ENCODE data around the gene TRIM29.

The TRIM29 gene

DNA sequence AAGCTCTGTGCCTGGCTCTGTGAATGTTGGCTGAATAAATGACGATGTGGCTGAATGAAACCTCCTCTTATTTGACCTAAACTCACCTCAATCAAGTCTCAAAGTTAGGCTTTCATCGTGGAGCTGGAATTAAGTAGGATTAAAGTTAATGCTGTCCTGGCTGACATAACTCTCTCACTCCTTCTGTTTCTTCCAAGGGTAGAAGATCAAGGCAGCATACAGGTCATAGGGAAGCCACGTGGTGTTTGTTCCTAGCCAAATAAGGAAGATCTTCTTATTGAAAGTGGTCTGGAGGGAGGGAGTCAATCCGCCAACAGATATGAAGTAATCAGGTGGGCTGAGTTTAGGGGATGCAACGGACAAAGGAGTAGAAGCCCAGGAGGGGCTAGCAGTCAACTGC lies 59.5 kb downstream of the TRIM29 start:
- Histone ChIP-seq H3K79me2 (ENCODE audit: control insufficient read depth, low read length) (no peaks in the 10 kb centered on the region), H4K20me1 (ENCODE audit: control insufficient read depth, insufficient read depth, low read depth, low read length) (no peaks in the 10 kb centered on the region), H3K4me1 (ENCODE audit: control insufficient read depth, low read length) (no peaks in the 10 kb centered on the region), H3K27ac (ENCODE audit: low read depth, low read length) (no peak overlapping the region), H3K4me2 (ENCODE audit: low read length) (no peak overlapping the region), H3K9me3 (ENCODE audit: control insufficient read depth, insufficient read depth, low read length) (no peaks in the 10 kb centered on the region; the same call in 1 of the 2 replicates), H3K9me2 (replicated peaks; ENCODE audit: control insufficient read depth, low read length) (no peaks in the 10 kb centered on the region), H3K36me3 (ENCODE audit: control insufficient read depth, low read length) (no peaks in the 10 kb centered on the region), H3K27me3 (ENCODE audit: control insufficient read depth, low read length) (no peaks in the 10 kb centered on the region), H3F3A (ENCODE audit: control insufficient read depth, insufficient read depth) (no peaks in the 10 kb centered on the region), H3K4me3 (ENCODE audit: low read length) (no peak overlapping the region)
- TF ChIP-seq EZH2phosphoT487 (IDR thresholded peaks at IDR 0.05; ENCODE audit: borderline replicate concordance, low read length), result no peak
- TF ChIP-seq, protein P1, sequence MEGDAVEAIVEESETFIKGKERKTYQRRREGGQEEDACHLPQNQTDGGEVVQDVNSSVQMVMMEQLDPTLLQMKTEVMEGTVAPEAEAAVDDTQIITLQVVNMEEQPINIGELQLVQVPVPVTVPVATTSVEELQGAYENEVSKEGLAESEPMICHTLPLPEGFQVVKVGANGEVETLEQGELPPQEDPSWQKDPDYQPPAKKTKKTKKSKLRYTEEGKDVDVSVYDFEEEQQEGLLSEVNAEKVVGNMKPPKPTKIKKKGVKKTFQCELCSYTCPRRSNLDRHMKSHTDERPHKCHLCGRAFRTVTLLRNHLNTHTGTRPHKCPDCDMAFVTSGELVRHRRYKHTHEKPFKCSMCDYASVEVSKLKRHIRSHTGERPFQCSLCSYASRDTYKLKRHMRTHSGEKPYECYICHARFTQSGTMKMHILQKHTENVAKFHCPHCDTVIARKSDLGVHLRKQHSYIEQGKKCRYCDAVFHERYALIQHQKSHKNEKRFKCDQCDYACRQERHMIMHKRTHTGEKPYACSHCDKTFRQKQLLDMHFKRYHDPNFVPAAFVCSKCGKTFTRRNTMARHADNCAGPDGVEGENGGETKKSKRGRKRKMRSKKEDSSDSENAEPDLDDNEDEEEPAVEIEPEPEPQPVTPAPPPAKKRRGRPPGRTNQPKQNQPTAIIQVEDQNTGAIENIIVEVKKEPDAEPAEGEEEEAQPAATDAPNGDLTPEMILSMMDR (IDR thresholded peaks at IDR 0.05; ENCODE audit: low read depth, low read length, poor library complexity, severe bottlenecking), result no peak

DNA sequence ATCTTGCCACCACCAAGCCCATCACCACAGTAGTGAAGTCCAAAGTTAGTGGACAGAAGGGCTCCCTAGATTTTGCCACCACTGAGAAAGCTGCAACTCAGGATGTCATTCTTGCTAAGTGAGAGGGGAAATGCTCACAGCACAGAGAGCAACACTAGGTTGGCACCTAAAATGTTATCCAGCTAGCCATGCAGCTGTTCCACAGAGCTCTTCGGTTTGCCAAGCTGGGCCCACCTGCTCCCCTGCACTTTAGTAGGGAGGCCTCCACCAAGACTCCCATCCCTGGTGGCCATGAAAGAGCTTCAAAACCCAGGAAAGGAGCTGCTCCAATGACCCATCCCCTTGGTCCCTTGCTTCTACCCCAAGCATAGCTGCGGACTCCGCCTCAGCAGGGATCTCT lies 63.8 kb downstream of the TRIM29 start:
- Histone ChIP-seq H4K20me1 (ENCODE audit: control insufficient read depth, insufficient read depth, low read depth, low read length) (no peaks in the 10 kb centered on the region), H3K4me2 (ENCODE audit: low read length) (no peak overlapping the region), H3K4me3 (ENCODE audit: low read length) (no peak overlapping the region), H3K9me2 (replicated peaks; ENCODE audit: control insufficient read depth, low read length) (no peaks in the 10 kb centered on the region), H3K79me2 (ENCODE audit: control insufficient read depth, low read length) (no peaks in the 10 kb centered on the region), H3K9me3 (ENCODE audit: control insufficient read depth, insufficient read depth, low read length) (no peaks in the 10 kb centered on the region), H3K27me3 (ENCODE audit: control insufficient read depth, low read length) (0 out of 2 replicates have a peak, but pooled peaks cover 3% of the 10 kb centered on the region), H3K36me3 (ENCODE audit: control insufficient read depth, low read length) (no peaks in the 10 kb centered on the region), H3F3A (ENCODE audit: control insufficient read depth, insufficient read depth) (no peaks in the 10 kb centered on the region), H3K27ac (ENCODE audit: low read depth, low read length) (no peak overlapping the region), H3K4me1 (ENCODE audit: control insufficient read depth, low read length) (no peaks in the 10 kb centered on the region)
- TF ChIP-seq EZH2phosphoT487 (IDR thresholded peaks at IDR 0.05; ENCODE audit: borderline replicate concordance, low read length), result no peak
- TF ChIP-seq, protein P1 (IDR thresholded peaks at IDR 0.05; ENCODE audit: low read depth, low read length, poor library complexity, severe bottlenecking), result no peak

DNA sequence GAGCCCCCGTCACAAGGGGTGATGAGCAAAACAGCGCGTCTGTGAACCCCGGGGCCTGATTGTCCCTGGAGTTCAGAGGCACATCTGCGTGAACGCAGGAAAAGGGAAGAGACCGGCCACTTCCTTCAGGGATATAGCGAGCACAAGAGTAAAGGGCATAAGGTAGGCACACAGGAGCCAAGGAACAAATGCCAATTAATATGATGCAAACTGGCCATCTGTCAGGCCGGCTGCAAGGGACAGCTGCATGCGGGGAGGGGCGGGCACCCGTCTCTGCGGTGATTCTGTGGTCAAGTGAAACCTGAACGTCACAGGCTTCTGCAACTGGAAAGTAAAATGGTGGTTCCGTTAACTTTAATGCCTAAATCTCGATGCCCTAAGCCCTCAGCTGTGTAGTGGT lies 64.7 kb downstream of the TRIM29 start:
- H3K27me3 ChIP-seq (ENCODE audit: control insufficient read depth, low read length), result 0 out of 2 replicates have a peak, but pooled peaks cover 4% of the 10 kb centered on the region
- no peaks in the 10 kb centered on the region for H3K4me1 ChIP-seq (ENCODE audit: control insufficient read depth, low read length)
- H3K4me3 ChIP-seq (ENCODE audit: low read length), result no peak overlapping the region
- H4K20me1 ChIP-seq (ENCODE audit: control insufficient read depth, insufficient read depth, low read depth, low read length), result no peaks in the 10 kb centered on the region
- H3F3A ChIP-seq (ENCODE audit: control insufficient read depth, insufficient read depth), result no peaks in the 10 kb centered on the region
- no peaks in the 10 kb centered on the region for H3K9me2 ChIP-seq (replicated peaks; ENCODE audit: control insufficient read depth, low read length)
- TF ChIP-seq EZH2phosphoT487 (IDR thresholded peaks at IDR 0.05; ENCODE audit: borderline replicate concordance, low read length), result no peak
- TF ChIP-seq, protein P1 (IDR thresholded peaks at IDR 0.05; ENCODE audit: low read depth, low read length, poor library complexity, severe bottlenecking), result no peak
- no peak overlapping the region for H3K4me2 ChIP-seq (ENCODE audit: low read length)
- no peak overlapping the region for H3K27ac ChIP-seq (ENCODE audit: low read depth, low read length)
- H3K9me3 ChIP-seq (ENCODE audit: control insufficient read depth, insufficient read depth, low read length), result no peaks in the 10 kb centered on the region
- H3K36me3 ChIP-seq (ENCODE audit: control insufficient read depth, low read length), result no peaks in the 10 kb centered on the region
- H3K79me2 ChIP-seq (ENCODE audit: control insufficient read depth, low read length), result no peaks in the 10 kb centered on the region

Data from DOHH2 (cell line).